PC-9 (cell line): ENCODE data around the gene SYT7. TPM values are rescaled to one million over a fixed set of nuclear protein-coding genes. Genes with fewer than 3 reads are reported as not detected.

ENCODE experiments used
- BruUV-seq: library from RNA; stranded (reverse); fragments of 400-500 nt; replicated peaks from 2 replicates; lab custom pipeline; 2021; lab: Mats Ljungman, UMichigan
- CTCF ChIA-PET: fragments of 300-600 bp; sonication (Branson Sonifier 250); formaldehyde crosslinking; loops from one replicate; lab custom pipeline; 2022; ENCODE audit warnings: antibody characterized with exemption; lab: Charles Lee
- POLR2A ChIA-PET: fragments of 300-600 bp; sonication (Branson Sonifier 250); formaldehyde crosslinking; loops from one replicate; lab custom pipeline; 2022; ENCODE audit warnings: antibody characterized with exemption; ENCODE audit not compliant: unreplicated experiment; lab: Charles Lee
- DNase-seq, 2 experiments: peaks; one replicate each; pipeline versions ENCODE4 v3.0.0 to v3.0.0-alpha.2; 2015 to 2022; ENCODE audit warnings: mixed read lengths in 1 of 2
- H2AFZ ChIP-seq: fragments of 200-600 bp; sonication (generic); 2 replicates; pipeline ENCODE4 v1.8.1; 2017; ENCODE audit warnings: antibody characterized with exemption
- H3F3A ChIP-seq: fragments of 200-600 bp; sonication (generic); 2 replicates; pipeline ENCODE4 v1.8.1; 2017; ENCODE audit warnings: antibody characterized with exemption, mild to moderate bottlenecking, low read depth; ENCODE audit not compliant: insufficient read depth
- H3K27ac ChIP-seq: fragments of 200-600 bp; sonication (generic); 2 replicates; pipeline ENCODE4 v1.6.1; 2016; ENCODE audit warnings: mixed run types
- H3K27me3 ChIP-seq: fragments of 200-600 bp; sonication (generic); 2 replicates; pipeline ENCODE4 v1.6.1; 2016; ENCODE audit warnings: low read depth, mixed run types; ENCODE audit not compliant: insufficient read depth
- H3K36me3 ChIP-seq: fragments of 200-600 bp; sonication (generic); 2 replicates; pipeline ENCODE4 v1.6.1; 2016; ENCODE audit warnings: low read depth, mixed run types
- H3K4me1 ChIP-seq: fragments of 200-600 bp; sonication (generic); replicated peaks from 2 replicates; pipeline ENCODE4 v1.6.1; 2016; ENCODE audit warnings: mixed run types; ENCODE audit not compliant: insufficient read depth
- H3K4me2 ChIP-seq: fragments of 200-600 bp; sonication (generic); 2 replicates; pipeline ENCODE4 v1.6.1; 2017; ENCODE audit warnings: mixed run types
- H3K4me3 ChIP-seq: fragments of 200-600 bp; sonication (generic); 2 replicates; pipeline ENCODE4 v1.6.1; 2016; ENCODE audit warnings: mixed run types
- H3K79me2 ChIP-seq: fragments of 200-600 bp; sonication (generic); 2 replicates; pipeline ENCODE4 v1.6.1; 2017; ENCODE audit warnings: low read depth, mixed run types
- H3K9me2 ChIP-seq: fragments of 200-600 bp; sonication (generic); 2 replicates; pipeline ENCODE4 v1.8.1; 2017; ENCODE audit warnings: mild to moderate bottlenecking; ENCODE audit not compliant: insufficient read depth
- H3K9me3 ChIP-seq: fragments of 200-600 bp; sonication (generic); 2 replicates; pipeline ENCODE4 v1.8.1; 2016; ENCODE audit warnings: low read depth; ENCODE audit not compliant: insufficient read depth
- H4K20me1 ChIP-seq: fragments of 200-600 bp; sonication (generic); 2 replicates; pipeline ENCODE4 v1.8.1; 2017; ENCODE audit not compliant: insufficient read depth
- EZH2 ChIP-seq: fragments of 200-600 bp; sonication (generic); IDR thresholded peaks from 2 replicates; pipeline ENCODE4 v1.8.0; 2017; ENCODE audit warnings: antibody characterized with exemption, low read depth
- intact Hi-C: fragments of 100-400 bp; cut with micrococcal nuclease; formaldehyde crosslinking; loops from one replicate; pipeline ENCODE4 v1.10.0; 2022; ENCODE audit not compliant: unreplicated experiment
- total RNA-seq: library from RNA; stranded (reverse); gene quantifications from 2 replicates; pipeline ENCODE4 v1.2.3, GENCODE V29; 2021
- TF ChIP-seq, protein P1 (sequence below): fragments of 200-600 bp; sonication (generic); conservative IDR thresholded peaks from 2 replicates; pipeline ENCODE4 v1.6.1; 2017; ENCODE audit warnings: mixed run types, antibody characterized with exemption, mild to moderate bottlenecking, moderate library complexity

Gene SYT7
- total RNA-seq, 1 experiment from 2014 or later = 4.0 TPM

DNA sequence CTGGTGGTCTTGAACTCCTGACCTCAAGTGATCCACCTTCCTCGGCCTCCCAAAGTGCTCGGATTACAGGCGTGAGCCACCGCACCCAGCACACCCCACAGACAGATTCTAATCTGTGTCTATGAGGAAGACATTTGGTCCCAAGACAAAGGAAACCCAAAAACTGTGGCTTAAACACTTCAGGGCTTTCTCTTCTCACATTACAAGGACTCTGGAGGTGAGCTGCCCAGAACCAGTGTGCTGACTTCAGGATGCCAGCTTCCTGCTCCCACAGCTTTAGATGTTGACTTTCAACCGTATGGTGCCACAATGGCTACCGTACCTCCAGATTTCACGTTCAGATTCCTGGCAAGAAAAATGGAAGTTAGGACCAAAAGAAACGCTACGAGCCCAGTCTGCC, 32.2 kb upstream of the SYT7 start:
- Histone ChIP-seq H3K27me3 (no peaks in the 10 kb centered on the region), H3K79me2 (no peaks in the 10 kb centered on the region), H4K20me1 (no peaks in the 10 kb centered on the region), H3F3A (no peaks in the 10 kb centered on the region; the same call in 1 of the 2 replicates), H3K9me2 (no peaks in the 10 kb centered on the region), H3K4me1 (0 out of 2 replicates have a peak, but pooled peaks cover 15% of the 10 kb centered on the region), H3K27ac (no peak overlapping the region), H3K4me3 (no peak overlapping the region), H3K4me2 (no peak overlapping the region), H2AFZ (no peak overlapping the region), H3K36me3 (no peaks in the 10 kb centered on the region), H3K9me3 (no peaks in the 10 kb centered on the region)
- no TSS peak for BruUV-seq
- CTCF ChIA-PET = interaction anchor here (1.3 kb wide), 1 partner anchor 10 kb away, joined by 3 read pairs; no protein-coding TSS in a partner anchor
- intact Hi-C loops = no loop called here
- POLR2A ChIA-PET = interaction anchor here (0.7 kb wide), 1 partner anchor 125 kb away, joined by 8 read pairs; no protein-coding TSS in a partner anchor
- no peak for TF ChIP-seq EZH2
- TF ChIP-seq, protein P1, sequence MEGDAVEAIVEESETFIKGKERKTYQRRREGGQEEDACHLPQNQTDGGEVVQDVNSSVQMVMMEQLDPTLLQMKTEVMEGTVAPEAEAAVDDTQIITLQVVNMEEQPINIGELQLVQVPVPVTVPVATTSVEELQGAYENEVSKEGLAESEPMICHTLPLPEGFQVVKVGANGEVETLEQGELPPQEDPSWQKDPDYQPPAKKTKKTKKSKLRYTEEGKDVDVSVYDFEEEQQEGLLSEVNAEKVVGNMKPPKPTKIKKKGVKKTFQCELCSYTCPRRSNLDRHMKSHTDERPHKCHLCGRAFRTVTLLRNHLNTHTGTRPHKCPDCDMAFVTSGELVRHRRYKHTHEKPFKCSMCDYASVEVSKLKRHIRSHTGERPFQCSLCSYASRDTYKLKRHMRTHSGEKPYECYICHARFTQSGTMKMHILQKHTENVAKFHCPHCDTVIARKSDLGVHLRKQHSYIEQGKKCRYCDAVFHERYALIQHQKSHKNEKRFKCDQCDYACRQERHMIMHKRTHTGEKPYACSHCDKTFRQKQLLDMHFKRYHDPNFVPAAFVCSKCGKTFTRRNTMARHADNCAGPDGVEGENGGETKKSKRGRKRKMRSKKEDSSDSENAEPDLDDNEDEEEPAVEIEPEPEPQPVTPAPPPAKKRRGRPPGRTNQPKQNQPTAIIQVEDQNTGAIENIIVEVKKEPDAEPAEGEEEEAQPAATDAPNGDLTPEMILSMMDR = no peak
- no peak for DNase-seq

DNA sequence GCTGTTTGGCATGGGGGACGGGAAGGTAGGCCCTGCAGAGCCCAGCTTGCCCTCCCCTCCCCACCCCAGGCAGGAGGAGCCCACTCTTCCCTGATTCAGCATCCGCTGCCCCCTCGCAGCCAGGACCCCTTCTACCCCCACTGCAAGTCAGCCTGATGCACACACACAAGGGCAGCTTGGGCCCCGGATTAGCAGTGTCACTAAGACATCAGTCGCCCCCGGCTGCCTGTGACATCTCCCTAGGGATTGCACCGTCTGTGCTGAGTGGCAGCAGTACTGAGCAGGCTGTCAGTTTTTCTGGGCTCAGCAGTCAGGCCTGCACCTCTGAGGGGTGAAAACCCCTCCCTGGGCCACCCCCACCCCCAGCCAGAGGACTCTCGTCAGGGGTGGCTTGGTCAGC, 30.4 kb upstream of the SYT7 start:
- H3K79me2 ChIP-seq = no peaks in the 10 kb centered on the region
- no peak overlapping the region for H3K4me3 ChIP-seq
- no peaks in the 10 kb centered on the region for H4K20me1 ChIP-seq
- no peak overlapping the region for H3K4me2 ChIP-seq
- no peaks in the 10 kb centered on the region for H3K9me2 ChIP-seq
- intact Hi-C loops = no loop called here
- TF ChIP-seq EZH2 = no peak
- TF ChIP-seq, protein P1 = no peak
- BruUV-seq = no TSS peak
- no peak overlapping the region for H2AFZ ChIP-seq
- no peaks in the 10 kb centered on the region for H3K27me3 ChIP-seq
- ChIA-PET CTCF (no interaction called here), POLR2A (no interaction called here)
- no peaks in the 10 kb centered on the region for H3K9me3 ChIP-seq
- H3K4me1 ChIP-seq = peaks cover 20% of the 10 kb centered on the region; the same call in 1 of the 2 replicates
- no peak for DNase-seq
- no peak overlapping the region for H3K27ac ChIP-seq
- H3K36me3 ChIP-seq = no peaks in the 10 kb centered on the region
- H3F3A ChIP-seq = peaks cover 9% of the 10 kb centered on the region; the same call in 1 of the 2 replicates

DNA sequence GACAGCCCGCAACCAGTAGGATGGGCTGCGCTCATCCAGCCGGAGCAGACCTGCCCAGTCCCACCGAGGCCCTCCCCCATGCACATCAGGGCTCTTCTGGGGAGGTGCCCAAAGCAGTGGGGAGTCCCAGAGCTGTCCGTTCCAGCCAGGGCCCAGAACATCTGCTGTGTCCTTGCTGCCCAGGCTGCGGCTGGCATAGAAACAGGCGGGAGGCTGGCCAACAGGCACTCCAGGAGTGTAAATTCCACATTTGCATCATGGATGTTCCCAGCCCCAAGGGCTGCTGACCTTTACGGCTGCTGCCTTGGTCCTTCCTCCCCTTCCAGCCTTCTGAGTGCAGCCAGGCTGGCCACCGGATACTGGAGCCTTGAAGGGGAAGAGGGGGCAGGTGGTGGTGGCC, 30.0 kb upstream of the SYT7 start:
- H3K27me3 ChIP-seq = 0 out of 2 replicates have a peak, but pooled peaks cover 2% of the 10 kb centered on the region
- no peak for DNase-seq
- H4K20me1 ChIP-seq = no peaks in the 10 kb centered on the region
- no peaks in the 10 kb centered on the region for H3K9me3 ChIP-seq
- TF ChIP-seq, protein P1 = no peak
- no peak for TF ChIP-seq EZH2
- no peaks in the 10 kb centered on the region for H3K36me3 ChIP-seq
- no peaks in the 10 kb centered on the region for H3K79me2 ChIP-seq
- CTCF ChIA-PET = no interaction called here
- H3K4me2 ChIP-seq = no peak overlapping the region
- BruUV-seq = no TSS peak
- POLR2A ChIA-PET = no interaction called here
- no peak overlapping the region for H2AFZ ChIP-seq
- no peak overlapping the region for H3K4me3 ChIP-seq
- no peaks in the 10 kb centered on the region for H3K9me2 ChIP-seq
- peaks cover 9% of the 10 kb centered on the region; the same call in 1 of the 2 replicates for H3F3A ChIP-seq
- intact Hi-C loops = no loop called here
- peaks cover 16% of the 10 kb centered on the region; the same call in 1 of the 2 replicates for H3K4me1 ChIP-seq
- H3K27ac ChIP-seq = no peak overlapping the region
